ENCODE data around the gene DARS2.

The DARS2 gene

DNA sequence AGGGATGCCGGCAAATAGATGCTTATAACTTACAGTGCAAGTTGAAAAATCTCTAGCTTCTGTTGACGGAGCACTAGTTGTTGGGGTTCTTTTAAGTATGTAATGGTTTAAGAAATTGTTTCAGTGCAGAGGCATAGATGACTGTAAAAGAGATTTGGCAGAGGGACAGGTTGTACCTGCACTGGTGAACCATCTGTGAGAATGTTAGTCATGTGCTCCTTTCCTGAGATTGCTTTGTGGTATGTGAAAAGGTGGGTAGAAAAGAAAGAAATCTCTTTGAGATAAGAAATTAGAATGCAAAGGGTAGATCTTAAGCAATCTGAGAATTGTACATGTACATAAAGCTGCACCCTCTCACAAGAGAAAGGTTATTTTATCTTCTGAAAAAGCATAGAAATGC lies 63.2 kb downstream of the DARS2 start:
- no peak for DNase-seq (ENCODE audit: low read depth in 2 of 2)

DNA sequence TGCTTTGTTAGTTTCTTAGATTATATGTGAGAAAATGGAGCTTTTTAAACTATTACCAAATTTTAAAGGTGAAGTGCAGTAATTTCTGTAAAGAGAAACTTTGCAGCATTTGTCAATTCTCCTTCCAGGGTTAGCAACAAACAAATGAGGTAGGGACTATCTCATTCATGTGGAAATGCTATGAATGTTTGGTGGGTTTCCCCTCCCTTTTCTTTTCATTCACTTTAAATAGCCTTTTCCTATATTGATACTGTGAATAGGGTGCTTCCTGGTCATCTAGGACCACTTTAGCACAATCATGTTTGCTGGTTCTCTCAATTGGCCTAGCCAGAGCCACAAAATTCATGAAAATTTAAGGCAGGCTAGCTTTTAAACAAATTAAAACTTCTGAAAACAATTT lies 64.3 kb downstream of the DARS2 start:
- DNase-seq (ENCODE audit: low read depth in 2 of 2), result no peak

DNA sequence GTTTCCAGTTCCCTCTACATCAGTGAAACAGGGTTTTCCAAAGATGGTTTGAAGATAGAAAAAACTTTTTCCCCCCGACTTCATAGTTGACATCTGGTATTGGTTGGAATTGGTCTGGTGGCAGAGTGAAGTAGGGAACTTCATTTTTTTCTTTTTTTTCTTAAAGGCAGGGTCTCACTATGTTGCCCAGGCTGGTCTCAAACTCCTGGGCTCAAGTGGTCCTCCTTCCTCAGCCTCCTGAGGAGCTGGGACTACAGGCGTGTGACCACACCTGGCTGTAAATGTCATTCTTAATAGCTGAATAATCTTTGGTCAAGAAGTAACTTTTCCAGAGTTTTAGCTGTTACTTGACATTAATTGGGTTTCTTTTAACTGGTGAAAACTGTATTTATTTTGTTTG lies 65.4 kb downstream of the DARS2 start:
- no peak for DNase-seq (ENCODE audit: low read depth in 2 of 2)

DNA sequence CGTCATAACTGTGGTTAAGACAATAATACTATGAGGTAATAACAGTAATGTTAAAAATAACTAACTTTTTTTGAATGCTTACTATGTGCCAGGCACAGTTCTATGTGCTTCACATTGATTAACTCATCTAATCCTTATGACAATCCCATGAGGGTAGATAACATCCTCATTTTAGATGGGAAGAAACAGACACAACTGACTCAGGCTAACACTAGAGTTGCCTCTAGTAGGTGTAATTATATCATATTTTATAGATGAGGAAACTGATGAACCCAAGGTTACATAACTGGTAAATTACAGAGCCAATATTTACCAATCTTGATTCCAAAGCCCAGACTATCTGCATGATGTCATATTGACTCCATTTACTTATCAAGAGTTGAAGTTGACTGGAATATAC lies 69.1 kb downstream of the DARS2 start:
- DNase-seq (ENCODE audit: low read depth in 2 of 2), result no peak

DNA sequence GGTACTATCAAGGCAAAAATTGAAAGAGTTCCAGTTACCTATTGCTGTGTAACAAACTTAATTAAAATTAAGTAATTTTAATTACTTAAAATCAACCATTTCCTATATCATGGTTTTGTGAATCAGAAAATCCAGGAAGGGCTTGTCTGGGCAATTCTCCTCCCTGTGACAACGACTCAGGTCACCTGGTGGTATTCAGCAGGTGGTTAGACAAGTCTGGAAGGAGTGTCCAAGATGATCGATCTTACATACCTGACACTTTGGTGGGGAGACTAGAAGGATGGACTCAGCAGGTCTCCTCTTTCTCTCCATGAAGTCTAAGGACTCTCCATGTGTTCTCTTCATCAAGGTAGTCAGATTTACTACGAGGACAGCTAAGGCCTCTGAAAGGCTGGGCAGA lies 69.7 kb downstream of the DARS2 start:
- no peak for DNase-seq (ENCODE audit: low read depth in 2 of 2)

DNA sequence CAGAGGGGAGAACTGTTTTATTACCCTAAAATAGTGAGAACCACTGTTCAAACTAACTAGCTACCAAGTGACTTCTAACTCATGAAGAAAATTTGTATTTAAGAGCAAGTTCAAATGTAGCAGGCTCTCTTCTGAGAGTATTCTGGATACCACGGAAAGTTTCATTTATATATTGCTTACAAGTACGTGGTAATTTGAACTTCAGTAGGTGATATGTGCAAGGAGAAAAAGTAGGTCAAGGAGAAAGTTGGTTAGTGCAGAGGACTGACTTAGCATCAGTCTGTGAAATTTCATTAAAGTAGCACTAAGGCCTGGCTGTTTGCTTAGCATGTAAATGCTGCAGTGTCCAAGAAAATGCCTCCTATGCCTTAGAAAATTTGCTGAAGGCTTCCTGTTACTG lies 76.0 kb downstream of the DARS2 start:
- DNase-seq (ENCODE audit: low read depth in 2 of 2), result no peak

DNA sequence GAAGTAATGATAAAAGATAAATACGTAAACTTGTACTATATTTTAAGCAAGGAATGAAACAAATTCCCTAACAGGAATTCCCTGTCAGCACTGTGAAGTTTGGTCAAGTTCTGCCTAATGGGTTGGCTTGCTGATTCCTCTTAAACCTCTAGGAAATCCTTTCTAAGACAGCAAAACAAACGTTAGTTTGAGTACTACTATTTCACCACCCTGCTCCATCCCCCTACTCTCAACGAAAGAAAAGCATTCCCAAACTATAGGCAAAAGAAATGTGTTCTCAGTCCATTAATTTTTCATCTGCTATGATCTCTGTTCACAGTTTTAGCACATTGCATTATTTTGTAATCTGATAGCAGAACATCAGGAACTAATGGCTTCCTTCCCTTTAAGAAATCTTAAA lies 76.5 kb downstream of the DARS2 start:
- DNase-seq (ENCODE audit: low read depth in 2 of 2), result no peak

DNA sequence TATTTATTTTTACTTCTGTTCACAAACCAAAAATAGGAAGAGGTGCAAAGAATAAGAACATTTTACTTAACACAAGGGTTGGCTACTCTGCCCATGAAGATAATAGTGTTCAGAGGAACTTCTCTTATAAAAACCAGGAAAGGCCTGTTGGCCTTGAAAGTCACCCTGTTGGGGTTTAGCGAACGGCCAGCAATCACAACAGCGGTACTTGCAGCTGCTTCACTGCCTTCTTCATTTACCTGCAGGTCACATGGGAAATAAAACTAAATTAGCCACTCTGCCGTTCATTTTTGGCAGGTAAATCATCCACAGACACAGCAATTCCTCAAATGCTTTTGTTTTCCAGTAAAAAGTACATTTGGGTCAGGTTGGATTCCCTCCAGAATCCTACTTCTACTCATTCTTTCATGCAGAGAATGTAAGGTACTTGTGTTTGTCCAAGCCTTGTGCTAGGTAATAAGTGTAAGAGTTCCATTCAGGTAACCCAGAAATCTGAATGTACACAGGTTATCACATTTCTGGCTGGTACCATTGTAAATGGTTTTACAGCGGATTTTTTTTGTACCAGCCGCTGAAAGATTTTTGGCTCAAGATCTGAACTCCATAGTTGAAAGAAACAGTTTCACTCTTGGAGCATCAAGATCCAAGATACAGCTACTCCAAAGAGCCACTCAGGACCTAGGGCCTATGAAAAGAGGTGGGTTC lies 79.5 kb downstream of the DARS2 start:
- no peak for DNase-seq (ENCODE audit: low read depth in 2 of 2)

All from stimulated activated CD8-positive, alpha-beta memory T cell treated with anti-CD3 and anti-CD28 coated beads, Interleukin-15, amount 100 ng/mL, for 48 hours (primary cell).